ENCODE measurements around the gene PSD4.

DNA sequence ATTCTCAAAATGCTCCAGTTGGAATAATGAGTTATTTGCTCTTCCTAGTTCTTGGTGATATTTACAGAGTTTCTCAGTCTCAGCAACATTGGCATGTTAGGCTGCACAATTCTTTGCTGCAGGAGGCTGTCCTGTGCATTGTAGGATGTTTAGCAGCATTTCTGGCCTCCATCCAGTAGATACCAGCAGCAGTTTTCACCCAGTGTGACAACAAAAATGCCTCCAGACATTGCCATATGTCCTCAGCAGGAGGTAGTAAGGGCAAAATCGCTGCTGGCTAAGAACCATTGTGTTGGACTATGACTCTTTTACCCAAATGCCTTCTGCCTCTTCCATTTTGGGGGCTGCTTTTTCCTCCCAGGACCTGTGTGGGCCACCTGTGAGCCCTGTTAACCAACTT lies 54.6 kb downstream of the PSD4 start:
- TF ChIP-seq SP1 (IDR thresholded peaks at IDR 0.05; ENCODE audit: low read depth, low read length) (no peak), ZNF592 (IDR thresholded peaks at IDR 0.05) (no peak), POLR2AphosphoS2 (IDR thresholded peaks at IDR 0.05; ENCODE audit: low read depth, low read length) (no peak), POLR2AphosphoS5 (IDR thresholded peaks at IDR 0.05; ENCODE audit: low read length) (no peak), KAT2A (conservative IDR thresholded peaks at IDR 0.05; ENCODE audit: control insufficient read depth, low read depth, low read length) (no peak), RCOR1 (conservative IDR thresholded peaks at IDR 0.05; ENCODE audit: low read depth, low read length) (no peak), BACH1 (IDR thresholded peaks at IDR 0.05; ENCODE audit: borderline replicate concordance) (no peak)
- TF ChIP-seq, protein P1, sequence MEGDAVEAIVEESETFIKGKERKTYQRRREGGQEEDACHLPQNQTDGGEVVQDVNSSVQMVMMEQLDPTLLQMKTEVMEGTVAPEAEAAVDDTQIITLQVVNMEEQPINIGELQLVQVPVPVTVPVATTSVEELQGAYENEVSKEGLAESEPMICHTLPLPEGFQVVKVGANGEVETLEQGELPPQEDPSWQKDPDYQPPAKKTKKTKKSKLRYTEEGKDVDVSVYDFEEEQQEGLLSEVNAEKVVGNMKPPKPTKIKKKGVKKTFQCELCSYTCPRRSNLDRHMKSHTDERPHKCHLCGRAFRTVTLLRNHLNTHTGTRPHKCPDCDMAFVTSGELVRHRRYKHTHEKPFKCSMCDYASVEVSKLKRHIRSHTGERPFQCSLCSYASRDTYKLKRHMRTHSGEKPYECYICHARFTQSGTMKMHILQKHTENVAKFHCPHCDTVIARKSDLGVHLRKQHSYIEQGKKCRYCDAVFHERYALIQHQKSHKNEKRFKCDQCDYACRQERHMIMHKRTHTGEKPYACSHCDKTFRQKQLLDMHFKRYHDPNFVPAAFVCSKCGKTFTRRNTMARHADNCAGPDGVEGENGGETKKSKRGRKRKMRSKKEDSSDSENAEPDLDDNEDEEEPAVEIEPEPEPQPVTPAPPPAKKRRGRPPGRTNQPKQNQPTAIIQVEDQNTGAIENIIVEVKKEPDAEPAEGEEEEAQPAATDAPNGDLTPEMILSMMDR (IDR thresholded peaks at IDR 0.05 in 2 of 3, conservative IDR thresholded peaks at IDR 0.05 in 1 of 3; ENCODE audit: control insufficient read depth in 2 of 3, extremely low read depth in 1 of 3, insufficient read depth in 1 of 3, low read depth in 3 of 3, low read length in 3 of 3) = no peak

Measured in GM12878 (cell line).